ENCODE results near the gene NTRK2. TPM values are rescaled to one million over a fixed set of nuclear protein-coding genes. Genes with fewer than 3 reads are reported as not detected.

Gene NTRK2
- total RNA-seq, 6 experiments from 2014 or later = 0.11 to 0.83 (median 0.25) TPM

DNA sequence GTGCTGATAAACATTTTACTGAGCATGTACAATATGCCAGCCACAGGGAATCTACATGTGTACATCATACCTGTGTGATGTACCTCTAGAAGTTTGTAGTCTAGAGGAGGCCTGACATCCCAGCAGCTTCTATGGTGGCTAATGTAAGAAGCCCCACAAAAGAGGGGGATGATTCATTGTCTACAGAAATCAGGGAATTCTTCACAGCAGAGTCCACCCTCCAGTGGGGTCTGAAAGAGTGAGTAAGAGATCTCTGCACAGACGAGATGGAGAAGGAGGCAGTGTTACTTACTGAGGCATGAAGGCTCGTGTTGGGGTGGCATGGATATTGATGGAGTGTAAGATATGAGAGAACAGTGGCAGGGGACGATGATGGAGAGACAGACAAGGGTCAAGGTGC lies 103.0 kb downstream of the NTRK2 start:
- Mint-ChIP-seq H3K36me3 (ENCODE audit: low read depth) (no peaks in the 10 kb centered on the region; the same call in 1 of the 2 replicates), H3K4me3 (peak overlapping the region; percentile 31), H3K4me1 (ENCODE audit: low read depth) (peaks cover 40% of the 10 kb centered on the region), H3K27ac (peak overlapping the region; percentile 56; the same call in 1 of the 2 replicates), H3K27me3 (ENCODE audit: insufficient read depth) (no peaks in the 10 kb centered on the region), H3K9me3 (no peaks in the 10 kb centered on the region; the same call in 1 of the 2 replicates)
- no peak for DNase-seq
- TF ChIP-seq, protein P1, sequence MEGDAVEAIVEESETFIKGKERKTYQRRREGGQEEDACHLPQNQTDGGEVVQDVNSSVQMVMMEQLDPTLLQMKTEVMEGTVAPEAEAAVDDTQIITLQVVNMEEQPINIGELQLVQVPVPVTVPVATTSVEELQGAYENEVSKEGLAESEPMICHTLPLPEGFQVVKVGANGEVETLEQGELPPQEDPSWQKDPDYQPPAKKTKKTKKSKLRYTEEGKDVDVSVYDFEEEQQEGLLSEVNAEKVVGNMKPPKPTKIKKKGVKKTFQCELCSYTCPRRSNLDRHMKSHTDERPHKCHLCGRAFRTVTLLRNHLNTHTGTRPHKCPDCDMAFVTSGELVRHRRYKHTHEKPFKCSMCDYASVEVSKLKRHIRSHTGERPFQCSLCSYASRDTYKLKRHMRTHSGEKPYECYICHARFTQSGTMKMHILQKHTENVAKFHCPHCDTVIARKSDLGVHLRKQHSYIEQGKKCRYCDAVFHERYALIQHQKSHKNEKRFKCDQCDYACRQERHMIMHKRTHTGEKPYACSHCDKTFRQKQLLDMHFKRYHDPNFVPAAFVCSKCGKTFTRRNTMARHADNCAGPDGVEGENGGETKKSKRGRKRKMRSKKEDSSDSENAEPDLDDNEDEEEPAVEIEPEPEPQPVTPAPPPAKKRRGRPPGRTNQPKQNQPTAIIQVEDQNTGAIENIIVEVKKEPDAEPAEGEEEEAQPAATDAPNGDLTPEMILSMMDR (IDR thresholded peaks at IDR 0.05) = no peak

DNA sequence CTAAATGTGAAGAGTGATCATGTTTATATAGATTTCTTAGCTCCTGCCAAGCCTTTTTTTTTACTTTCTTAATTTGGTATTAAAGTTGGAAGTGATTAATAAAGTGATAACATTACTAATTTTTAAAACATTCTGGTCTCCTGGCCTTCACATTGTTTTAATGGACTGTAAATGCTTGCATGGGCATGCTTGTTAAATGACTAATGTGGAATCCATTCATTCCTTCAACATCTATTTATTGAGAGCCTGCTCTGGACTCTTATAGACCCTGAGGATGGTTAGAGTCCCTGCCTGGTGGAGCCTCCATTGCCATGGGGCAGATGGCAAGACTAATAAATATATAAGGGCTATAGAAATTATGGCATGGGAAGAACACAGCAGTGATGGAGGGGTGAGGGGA lies 103.5 kb downstream of the NTRK2 start:
- Mint-ChIP-seq H3K9me3 (no peaks in the 10 kb centered on the region; the same call in 1 of the 2 replicates), H3K4me3 (no peak overlapping the region), H3K27me3 (ENCODE audit: insufficient read depth) (no peaks in the 10 kb centered on the region), H3K36me3 (ENCODE audit: low read depth) (no peaks in the 10 kb centered on the region; the same call in 1 of the 2 replicates), H3K4me1 (ENCODE audit: low read depth) (peaks cover 40% of the 10 kb centered on the region), H3K27ac (peak overlapping the region; percentile 62; the same call in 1 of the 2 replicates)
- DNase-seq = peak; percentile 80
- TF ChIP-seq, protein P1 (IDR thresholded peaks at IDR 0.05) = no peak

DNA sequence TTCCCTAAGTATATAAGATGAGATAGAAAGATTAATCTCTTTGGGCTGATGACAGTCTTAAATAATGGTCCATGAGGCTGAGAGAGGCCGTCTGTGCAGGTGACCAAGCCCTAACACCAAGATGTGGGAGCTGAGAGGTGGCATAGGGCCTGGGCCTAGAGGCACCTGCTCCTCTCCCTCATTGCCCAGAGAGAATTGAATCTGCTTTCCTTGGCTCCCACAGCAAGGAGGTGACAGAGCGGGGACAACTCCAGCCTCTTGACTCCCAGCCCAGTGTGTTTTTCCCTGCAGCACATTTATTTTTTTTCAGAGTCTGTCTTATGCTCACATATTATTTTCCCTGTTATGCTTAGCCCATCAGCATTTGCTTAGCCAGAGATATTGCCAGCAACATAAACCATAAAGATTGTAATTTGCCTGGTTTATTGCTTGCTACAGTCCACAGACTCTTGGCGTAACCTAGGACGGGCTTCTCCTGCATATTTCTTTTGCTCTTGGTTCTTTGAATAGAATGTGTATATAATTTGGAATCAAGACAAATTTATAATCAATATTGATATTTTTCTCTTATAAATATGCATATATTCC lies 105.6 kb downstream of the NTRK2 start:
- H3K36me3 Mint-ChIP-seq (ENCODE audit: low read depth) = no peaks in the 10 kb centered on the region; the same call in 1 of the 2 replicates
- H3K27me3 Mint-ChIP-seq (ENCODE audit: insufficient read depth) = no peaks in the 10 kb centered on the region
- peaks cover 40% of the 10 kb centered on the region for H3K4me1 Mint-ChIP-seq (ENCODE audit: low read depth)
- no peak overlapping the region for H3K27ac Mint-ChIP-seq
- no peak overlapping the region for H3K4me3 Mint-ChIP-seq
- H3K9me3 Mint-ChIP-seq = no peaks in the 10 kb centered on the region; the same call in 1 of the 2 replicates
- TF ChIP-seq, protein P1 (IDR thresholded peaks at IDR 0.05) = no peak
- no peak for DNase-seq

DNA sequence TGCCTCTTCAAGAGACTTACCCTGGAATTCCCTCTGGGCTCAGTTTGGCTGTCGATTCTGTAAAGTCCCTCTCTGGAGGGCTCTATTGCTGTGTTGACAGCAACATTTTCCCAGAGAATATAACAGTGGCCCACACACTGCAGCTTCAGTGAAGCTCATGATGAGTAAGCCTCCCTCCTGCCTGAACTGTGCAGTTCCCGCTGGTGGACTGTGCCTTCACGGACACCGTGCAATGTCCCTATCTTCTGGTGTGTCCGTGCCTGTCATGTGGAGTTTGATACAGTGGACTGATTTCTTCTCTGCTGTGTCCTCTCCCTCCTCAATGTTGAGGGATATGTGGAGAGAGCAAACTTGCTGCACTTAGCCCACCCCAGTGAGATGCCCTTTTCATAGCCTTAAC lies 109.0 kb downstream of the NTRK2 start:
- peaks cover 14% of the 10 kb centered on the region; the same call in 1 of the 2 replicates for H3K4me1 Mint-ChIP-seq (ENCODE audit: low read depth)
- no peaks in the 10 kb centered on the region for H3K36me3 Mint-ChIP-seq (ENCODE audit: low read depth)
- H3K27ac Mint-ChIP-seq = no peak overlapping the region
- TF ChIP-seq, protein P1 (IDR thresholded peaks at IDR 0.05) = no peak
- H3K9me3 Mint-ChIP-seq = no peaks in the 10 kb centered on the region; the same call in 1 of the 2 replicates
- no peaks in the 10 kb centered on the region for H3K27me3 Mint-ChIP-seq (ENCODE audit: insufficient read depth)
- no peak overlapping the region for H3K4me3 Mint-ChIP-seq
- DNase-seq = no peak

DNA sequence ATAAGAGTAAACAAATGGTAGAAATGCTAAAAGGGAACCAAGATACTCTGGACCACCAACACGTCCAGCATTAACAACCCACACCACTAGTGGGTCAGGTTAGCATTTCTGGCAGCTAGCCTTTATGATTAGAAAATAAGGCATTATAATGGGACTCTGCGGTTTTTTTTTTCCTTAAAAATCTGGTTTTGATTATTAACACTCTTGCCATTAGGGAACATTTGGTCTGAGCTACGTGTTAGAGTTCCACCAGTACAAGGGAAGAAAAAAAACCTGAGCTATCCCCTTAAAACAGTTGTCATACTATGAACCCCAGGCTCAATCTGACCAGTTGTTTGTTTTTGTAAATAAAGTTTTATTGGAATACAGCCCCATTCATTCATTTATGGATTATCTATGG lies 110.4 kb downstream of the NTRK2 start:
- Mint-ChIP-seq H3K27ac (no peak overlapping the region), H3K36me3 (ENCODE audit: low read depth) (no peaks in the 10 kb centered on the region), H3K9me3 (no peaks in the 10 kb centered on the region; the same call in 1 of the 2 replicates), H3K4me1 (ENCODE audit: low read depth) (peaks cover 8% of the 10 kb centered on the region; the same call in 1 of the 2 replicates), H3K27me3 (ENCODE audit: insufficient read depth) (no peaks in the 10 kb centered on the region), H3K4me3 (no peak overlapping the region)
- no peak for DNase-seq
- TF ChIP-seq, protein P1 (IDR thresholded peaks at IDR 0.05) = no peak

Data from HFFc6 (cell line).